Measurements from ENCODE around the gene SLC4A8.
A peak's percentile ranks its signal among the peaks of the same experiment; 100 is the strongest.

Gene SLC4A8

DNA sequence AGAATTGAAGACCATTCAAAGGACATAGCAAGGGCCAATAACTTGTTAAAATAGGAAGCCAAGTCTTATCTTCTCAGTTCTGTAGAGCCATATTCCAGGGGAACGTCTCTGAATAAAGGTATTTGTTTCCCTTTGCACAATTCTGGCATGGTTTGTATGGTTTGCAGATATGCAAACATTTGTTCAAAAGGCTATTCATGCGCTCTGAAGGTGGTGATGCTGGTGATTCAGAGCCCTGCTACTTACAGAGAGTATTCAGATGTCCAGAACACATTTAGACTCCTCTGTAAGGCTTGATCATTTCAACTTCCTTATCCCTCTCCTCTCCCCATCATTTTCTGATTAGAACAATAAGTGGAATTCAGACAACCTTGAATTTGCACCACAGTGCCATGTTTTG is 35.9 kb downstream of the SLC4A8 start:
- H3K27ac Mint-ChIP-seq, result no peak overlapping the region
- H3K36me3 Mint-ChIP-seq, result peaks cover 3% of the 10 kb centered on the region
- DNase-seq (ENCODE audit: low spot score in 2 of 2), result no peak
- ATAC-seq (ENCODE audit: low read depth), result no peak
- no peak overlapping the region for H3K4me3 Mint-ChIP-seq
- no peaks in the 10 kb centered on the region for H3K4me1 Mint-ChIP-seq
- no peaks in the 10 kb centered on the region for H3K9me3 Mint-ChIP-seq
- no peaks in the 10 kb centered on the region for H3K27me3 Mint-ChIP-seq

GRCh38 chr12:51465491-51465890 is 40.9 kb downstream of the SLC4A8 start:
- H3K4me3 Mint-ChIP-seq, result no peak overlapping the region

DNA sequence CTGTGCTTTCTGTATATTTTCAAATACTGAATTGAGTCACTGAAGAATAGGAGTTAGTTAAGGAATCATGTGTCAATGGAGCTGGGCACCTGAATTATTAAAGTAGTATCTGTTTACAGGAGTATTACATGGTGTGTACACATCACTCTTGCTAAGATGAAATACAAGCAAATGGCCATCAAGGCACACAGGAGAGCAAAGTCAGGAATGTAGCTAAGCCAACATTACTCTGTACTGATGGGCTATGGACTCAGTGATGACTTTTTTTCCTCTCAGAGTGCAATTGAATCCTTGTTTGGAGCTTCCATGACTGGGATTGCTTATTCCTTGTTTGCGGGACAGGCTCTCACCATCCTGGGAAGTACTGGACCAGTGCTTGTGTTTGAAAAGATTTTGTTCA is 45.5 kb downstream of the SLC4A8 start:
- ATAC-seq (ENCODE audit: low read depth), result no peak
- Mint-ChIP-seq H3K27ac (no peak overlapping the region), H3K4me3 (no peak overlapping the region), H3K36me3 (peaks cover 8% of the 10 kb centered on the region), H3K27me3 (no peaks in the 10 kb centered on the region), H3K9me3 (no peaks in the 10 kb centered on the region), H3K4me1 (peaks cover 4% of the 10 kb centered on the region)
- DNase-seq (ENCODE audit: low spot score in 2 of 2), result no peak

More at GRCh38 chr12:51465491-51465890, 40.9 kb downstream of the SLC4A8 start:
- H3K27me3 Mint-ChIP-seq, result no peaks in the 10 kb centered on the region
- no peak overlapping the region for H3K27ac Mint-ChIP-seq
- H3K9me3 Mint-ChIP-seq, result no peaks in the 10 kb centered on the region
- H3K36me3 Mint-ChIP-seq, result peaks cover 5% of the 10 kb centered on the region
- no peaks in the 10 kb centered on the region for H3K4me1 Mint-ChIP-seq
- DNase-seq (ENCODE audit: low spot score in 2 of 2) (no peak), ATAC-seq (ENCODE audit: low read depth) (no peak)

- ATAC-seq (ENCODE audit: low read depth) (no peak), DNase-seq (ENCODE audit: low spot score in 2 of 2) (no peak)
- no peak overlapping the region for H3K4me3 Mint-ChIP-seq
- H3K27ac Mint-ChIP-seq, result no peak overlapping the region
- H3K9me3 Mint-ChIP-seq, result no peaks in the 10 kb centered on the region
- peaks cover 8% of the 10 kb centered on the region for H3K36me3 Mint-ChIP-seq
- no peaks in the 10 kb centered on the region for H3K27me3 Mint-ChIP-seq
- peaks cover 4% of the 10 kb centered on the region for H3K4me1 Mint-ChIP-seq
Observed at GRCh38 chr12:51471111-51471864, 46.7 kb downstream of the SLC4A8 start.

- DNase-seq (ENCODE audit: low spot score in 2 of 2) (no peak), ATAC-seq (ENCODE audit: low read depth) (peak; percentile 60)
- Mint-ChIP-seq H3K4me3 (no peak overlapping the region), H3K4me1 (peaks cover 4% of the 10 kb centered on the region), H3K27me3 (no peaks in the 10 kb centered on the region), H3K9me3 (no peaks in the 10 kb centered on the region), H3K27ac (no peak overlapping the region), H3K36me3 (peaks cover 8% of the 10 kb centered on the region)
Observed at GRCh38 chr12:51472984-51473383, 48.4 kb downstream of the SLC4A8 start.

- Mint-ChIP-seq H3K4me3 (no peak overlapping the region), H3K36me3 (peaks cover 5% of the 10 kb centered on the region)
- no peak for ATAC-seq (ENCODE audit: low read depth)
Observed at GRCh38 chr12:51473947-51474346, 49.3 kb downstream of the SLC4A8 start.

DNA sequence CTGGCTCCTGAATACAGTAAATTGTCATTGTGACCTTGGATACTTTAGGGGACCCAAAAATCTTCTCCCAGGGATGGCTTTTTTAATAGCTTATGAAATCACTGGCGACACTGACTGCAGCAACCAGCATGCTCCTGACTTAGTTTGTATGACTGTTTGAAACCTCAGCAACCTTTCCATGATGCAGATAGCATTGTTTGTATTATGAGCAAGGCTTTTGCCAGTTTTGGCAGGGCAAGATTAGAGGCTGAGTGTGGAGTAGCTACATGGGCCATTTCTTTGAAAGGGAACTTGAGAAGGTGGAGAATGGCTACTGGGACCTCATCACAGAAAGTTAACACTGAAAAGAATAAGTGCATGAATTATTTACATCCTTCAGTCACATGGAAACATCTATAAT is 50.9 kb downstream of the SLC4A8 start:
- H3K36me3 Mint-ChIP-seq, result peaks cover 5% of the 10 kb centered on the region
- H3K4me1 Mint-ChIP-seq, result peaks cover 4% of the 10 kb centered on the region
- no peak for ATAC-seq (ENCODE audit: low read depth)
- H3K4me3 Mint-ChIP-seq, result no peak overlapping the region
- DNase-seq (ENCODE audit: low spot score in 2 of 2), result no peak
- H3K9me3 Mint-ChIP-seq, result no peaks in the 10 kb centered on the region
- H3K27me3 Mint-ChIP-seq, result no peaks in the 10 kb centered on the region
- H3K27ac Mint-ChIP-seq, result no peak overlapping the region

More at GRCh38 chr12:51473947-51474346, 49.3 kb downstream of the SLC4A8 start:
- no peaks in the 10 kb centered on the region for H3K9me3 Mint-ChIP-seq
- H3K4me1 Mint-ChIP-seq, result peaks cover 4% of the 10 kb centered on the region
- H3K27me3 Mint-ChIP-seq, result no peaks in the 10 kb centered on the region
- DNase-seq (ENCODE audit: low spot score in 2 of 2), result no peak
- H3K27ac Mint-ChIP-seq, result no peak overlapping the region

DNA sequence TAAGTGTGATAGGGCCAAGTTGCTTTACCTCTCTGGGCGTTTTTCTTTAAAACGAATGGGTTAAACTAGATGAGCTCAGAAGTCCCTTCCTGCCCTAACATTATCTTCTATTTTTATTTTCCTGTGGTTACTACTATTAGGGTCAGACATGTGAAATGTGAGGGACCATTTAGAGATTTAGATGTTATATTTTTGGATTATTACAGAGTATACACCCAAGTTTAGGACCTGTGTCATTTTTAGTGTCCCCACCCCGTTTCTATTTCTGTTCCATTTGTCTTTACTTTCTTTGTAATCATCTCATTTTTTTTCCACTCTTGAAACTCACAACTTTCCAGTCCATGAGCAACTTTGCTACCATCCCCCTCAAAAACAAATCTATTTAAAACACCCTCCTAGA is 56.3 kb downstream of the SLC4A8 start:
- H3K4me1 Mint-ChIP-seq, result peaks cover 7% of the 10 kb centered on the region
- H3K36me3 Mint-ChIP-seq, result no peaks in the 10 kb centered on the region
- H3K9me3 Mint-ChIP-seq, result no peaks in the 10 kb centered on the region
- no peak overlapping the region for H3K27ac Mint-ChIP-seq
- ATAC-seq (ENCODE audit: low read depth) (no peak), DNase-seq (ENCODE audit: low spot score in 2 of 2) (no peak)
- H3K4me3 Mint-ChIP-seq, result no peak overlapping the region
- no peaks in the 10 kb centered on the region for H3K27me3 Mint-ChIP-seq

DNA sequence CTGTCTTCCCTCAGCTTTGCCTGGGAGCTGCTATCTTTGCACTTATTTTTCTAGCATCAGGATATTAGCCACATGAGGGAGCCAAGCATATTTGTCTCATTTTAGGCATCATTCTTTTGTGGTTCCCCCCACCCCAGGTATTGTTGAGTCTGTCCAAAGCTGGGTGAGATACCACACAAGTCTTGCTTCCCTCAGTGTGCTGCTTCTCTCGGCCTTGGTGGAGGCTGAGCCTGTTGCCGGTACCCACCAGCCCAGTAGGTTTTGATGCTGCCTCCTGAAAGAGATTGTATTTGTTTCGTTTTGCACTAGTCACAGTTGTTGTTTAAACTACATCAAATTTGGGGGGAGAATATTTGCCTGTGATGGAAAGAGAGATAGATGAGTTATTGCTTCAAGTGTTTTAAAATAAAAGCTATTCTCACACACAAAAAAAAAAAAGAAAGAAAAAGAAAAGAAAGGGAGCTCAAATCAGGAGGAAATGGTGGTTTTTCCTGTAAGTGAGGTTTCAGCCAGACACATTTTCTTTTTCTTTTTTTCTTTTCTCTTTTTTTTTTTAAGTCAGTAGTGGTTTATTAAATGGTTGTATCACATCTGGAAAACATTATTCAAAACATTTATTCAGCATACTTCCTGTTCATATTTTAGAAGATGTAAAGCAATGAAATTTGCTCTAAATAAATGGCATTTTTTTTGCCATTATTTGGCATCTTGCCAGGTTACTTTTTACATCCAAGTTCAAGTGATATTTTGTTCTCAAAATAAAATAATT is 58.5 kb downstream of the SLC4A8 start:
- peaks cover 7% of the 10 kb centered on the region for H3K4me1 Mint-ChIP-seq
- no peaks in the 10 kb centered on the region for H3K36me3 Mint-ChIP-seq
- H3K27me3 Mint-ChIP-seq, result no peaks in the 10 kb centered on the region
- DNase-seq (ENCODE audit: low spot score in 2 of 2) (no peak), ATAC-seq (ENCODE audit: low read depth) (no peak)
- H3K4me3 Mint-ChIP-seq, result no peak overlapping the region
- H3K27ac Mint-ChIP-seq, result peak overlapping the region; percentile 24
- H3K9me3 Mint-ChIP-seq, result no peaks in the 10 kb centered on the region

- H3K36me3 Mint-ChIP-seq, result peaks cover 1% of the 10 kb centered on the region
- H3K27ac Mint-ChIP-seq, result no peak overlapping the region
- H3K9me3 Mint-ChIP-seq, result no peaks in the 10 kb centered on the region
- no peak overlapping the region for H3K4me3 Mint-ChIP-seq
- peaks cover 7% of the 10 kb centered on the region for H3K4me1 Mint-ChIP-seq
- DNase-seq (ENCODE audit: low spot score in 2 of 2), result no peak
- no peaks in the 10 kb centered on the region for H3K27me3 Mint-ChIP-seq
- ATAC-seq (ENCODE audit: low read depth), result no peak
Observed at GRCh38 chr12:51484119-51484518, 59.5 kb downstream of the SLC4A8 start.

DNA sequence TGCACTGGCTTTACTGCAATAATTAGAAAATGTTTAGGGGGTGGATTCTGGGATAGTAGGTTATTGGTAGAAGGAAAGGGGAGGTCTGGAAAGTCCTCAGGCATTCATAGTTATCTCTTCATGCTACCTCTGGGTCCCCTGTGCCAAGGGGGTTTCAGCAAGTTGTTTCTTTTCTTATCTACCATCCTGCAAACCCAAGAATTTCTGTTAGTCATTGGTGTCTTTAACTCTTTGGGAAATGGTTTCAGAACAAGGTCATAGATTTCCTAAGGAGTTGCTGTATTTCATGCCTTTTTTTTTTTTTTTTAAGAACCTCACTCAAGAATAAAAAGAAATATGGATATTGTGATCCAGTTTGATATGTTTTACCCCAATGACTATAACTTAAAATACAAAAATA is 63.6 kb downstream of the SLC4A8 start:
- no peaks in the 10 kb centered on the region for H3K27me3 Mint-ChIP-seq
- ATAC-seq (ENCODE audit: low read depth) (no peak), DNase-seq (ENCODE audit: low spot score in 2 of 2) (no peak)
- H3K4me1 Mint-ChIP-seq, result peaks cover 3% of the 10 kb centered on the region
- no peak overlapping the region for H3K4me3 Mint-ChIP-seq
- H3K36me3 Mint-ChIP-seq, result peaks cover 1% of the 10 kb centered on the region
- H3K27ac Mint-ChIP-seq, result no peak overlapping the region
- H3K9me3 Mint-ChIP-seq, result no peaks in the 10 kb centered on the region

DNA sequence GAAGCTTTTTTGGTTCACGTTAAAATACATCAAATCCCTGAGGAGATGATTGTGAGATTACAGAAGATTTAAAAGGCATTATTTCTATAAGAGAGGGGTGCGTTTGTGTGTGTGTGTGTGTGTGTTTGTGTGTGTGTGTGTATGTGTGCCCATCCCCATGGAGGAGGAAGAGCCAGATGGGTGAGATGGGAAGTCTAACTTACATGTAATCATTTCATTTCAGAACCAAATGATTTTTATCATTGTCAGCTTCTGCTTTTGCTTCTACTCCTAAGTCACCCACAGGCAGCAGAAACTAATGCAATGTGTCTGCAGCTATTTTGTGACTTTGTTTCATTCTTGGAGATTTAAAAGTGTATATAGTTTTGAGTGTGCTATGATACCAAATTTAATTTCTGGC is 68.7 kb downstream of the SLC4A8 start:
- Mint-ChIP-seq H3K4me1 (no peaks in the 10 kb centered on the region), H3K4me3 (no peak overlapping the region), H3K9me3 (no peaks in the 10 kb centered on the region), H3K27me3 (no peaks in the 10 kb centered on the region), H3K36me3 (peaks cover 3% of the 10 kb centered on the region), H3K27ac (no peak overlapping the region)
- DNase-seq (ENCODE audit: low spot score in 2 of 2), result no peak
- no peak for ATAC-seq (ENCODE audit: low read depth)

GRCh38 chr12:51496895-51497294 is 72.3 kb downstream of the SLC4A8 start:
- H3K4me1 Mint-ChIP-seq, result peaks cover 2% of the 10 kb centered on the region
- no peaks in the 10 kb centered on the region for H3K9me3 Mint-ChIP-seq
- ATAC-seq (ENCODE audit: low read depth) (no peak), DNase-seq (ENCODE audit: low spot score in 2 of 2) (no peak)
- H3K36me3 Mint-ChIP-seq, result peaks cover 2% of the 10 kb centered on the region
- no peak overlapping the region for H3K4me3 Mint-ChIP-seq
- peaks cover 6% of the 10 kb centered on the region for H3K27me3 Mint-ChIP-seq
- H3K27ac Mint-ChIP-seq, result no peak overlapping the region

GRCh38 chr12:51504851-51505250 is 80.2 kb downstream of the SLC4A8 start:
- H3K4me3 Mint-ChIP-seq, result no peak overlapping the region
- H3K36me3 Mint-ChIP-seq, result peaks cover 1% of the 10 kb centered on the region
- ATAC-seq (ENCODE audit: low read depth) (no peak), DNase-seq (ENCODE audit: low spot score in 2 of 2) (no peak)
- H3K27me3 Mint-ChIP-seq, result peaks cover 3% of the 10 kb centered on the region
- no peaks in the 10 kb centered on the region for H3K9me3 Mint-ChIP-seq
- H3K4me1 Mint-ChIP-seq, result peaks cover 7% of the 10 kb centered on the region
- no peak overlapping the region for H3K27ac Mint-ChIP-seq
